A673 (cell line): Measurements from ENCODE around the gene SYN1. TPM values are rescaled to one million over a fixed set of nuclear protein-coding genes. Genes with fewer than 3 reads are reported as not detected.

Experiments used
- BruUV-seq: library from RNA; stranded (reverse); fragments of 400-500 nt; replicated peaks from 2 replicates; lab custom pipeline; 2021; lab: Mats Ljungman, UMichigan
- CTCF ChIA-PET: fragments of 300-600 bp; sonication (Branson Sonifier 250); formaldehyde crosslinking; loops from one replicate; lab custom pipeline; 2022; ENCODE audit warnings: antibody characterized with exemption; lab: Charles Lee
- POLR2A ChIA-PET: fragments of 300-600 bp; sonication (Branson Sonifier 250); formaldehyde crosslinking; loops from one replicate; lab custom pipeline; 2022; ENCODE audit warnings: antibody characterized with exemption; ENCODE audit not compliant: low non-redundant PET; lab: Charles Lee
- DNase-seq: peaks from one replicate; pipeline ENCODE4 v3.0.0-alpha.2; 2015; ENCODE audit warnings: low spot score
- H3K27ac ChIP-seq: fragments of 200-600 bp; sonication (generic); 2 replicates; pipeline ENCODE4 v1.5.1; 2016; ENCODE audit warnings: mixed run types, low read depth, mild to moderate bottlenecking, mixed read lengths, antibody characterized with exemption, low read length; ENCODE audit not compliant: poor library complexity, severe bottlenecking
- H3K27me3 ChIP-seq: fragments of 200-600 bp; sonication (generic); replicated peaks from 2 replicates; pipeline ENCODE4 v1.6.1; 2017; ENCODE audit warnings: mixed run types, low read depth, mild to moderate bottlenecking, mixed read lengths, antibody characterized with exemption, low read length; ENCODE audit not compliant: insufficient read depth, poor library complexity
- H3K36me3 ChIP-seq: fragments of 200-600 bp; sonication (generic); 2 replicates; pipeline ENCODE4 v1.6.1; 2016; ENCODE audit warnings: mixed run types, mild to moderate bottlenecking, mixed read lengths, antibody characterized with exemption, low read length; ENCODE audit not compliant: insufficient read depth, poor library complexity, severe bottlenecking
- H3K4me1 ChIP-seq: fragments of 200-600 bp; sonication (generic); 2 replicates; pipeline ENCODE4 v1.6.1; 2017; ENCODE audit warnings: mixed run types, mild to moderate bottlenecking, mixed read lengths, antibody characterized with exemption, low read length; ENCODE audit not compliant: insufficient read depth, poor library complexity, severe bottlenecking
- H3K4me3 ChIP-seq: fragments of 200-600 bp; sonication (generic); 2 replicates; pipeline ENCODE4 v1.5.1; 2016; ENCODE audit warnings: low read depth, mixed run types, mild to moderate bottlenecking, mixed read lengths, low read length; ENCODE audit not compliant: poor library complexity, severe bottlenecking
- H3K9me3 ChIP-seq: fragments of 200-600 bp; sonication (generic); 2 replicates; pipeline ENCODE4 v1.6.1; 2016; ENCODE audit warnings: mixed run types, low read depth, mild to moderate bottlenecking, mixed read lengths, antibody characterized with exemption, low read length; ENCODE audit not compliant: poor library complexity, severe bottlenecking
- EZH2 ChIP-seq: fragments of 200-600 bp; sonication (generic); IDR thresholded peaks from 2 replicates; pipeline ENCODE4 v1.6.1; 2017; ENCODE audit warnings: borderline replicate concordance, low read depth, mild to moderate bottlenecking, mixed read lengths, antibody characterized with exemption, low read length; ENCODE audit not compliant: poor library complexity, severe bottlenecking
- intact Hi-C: fragments of 100-400 bp; cut with micrococcal nuclease; formaldehyde crosslinking; loops from one replicate; pipeline ENCODE4 v1.10.0; 2022; ENCODE audit not compliant: unreplicated experiment
- total RNA-seq: library from RNA; stranded (reverse); gene quantifications from 2 replicates; pipeline ENCODE4 v1.2.3, GENCODE V29; 2021
- TF ChIP-seq, protein P1 (sequence below): fragments of 300-800, 200-600 bp; sonication (generic); conservative IDR thresholded peaks from 2 replicates; pipeline ENCODE4 v1.5.1; 2017; ENCODE audit warnings: low read depth, mild to moderate bottlenecking, antibody characterized with exemption, low read length, moderate library complexity, mixed read lengths

SYN1 gene
- total RNA-seq, 1 experiment from 2014 or later: 9.2 TPM

DNA sequence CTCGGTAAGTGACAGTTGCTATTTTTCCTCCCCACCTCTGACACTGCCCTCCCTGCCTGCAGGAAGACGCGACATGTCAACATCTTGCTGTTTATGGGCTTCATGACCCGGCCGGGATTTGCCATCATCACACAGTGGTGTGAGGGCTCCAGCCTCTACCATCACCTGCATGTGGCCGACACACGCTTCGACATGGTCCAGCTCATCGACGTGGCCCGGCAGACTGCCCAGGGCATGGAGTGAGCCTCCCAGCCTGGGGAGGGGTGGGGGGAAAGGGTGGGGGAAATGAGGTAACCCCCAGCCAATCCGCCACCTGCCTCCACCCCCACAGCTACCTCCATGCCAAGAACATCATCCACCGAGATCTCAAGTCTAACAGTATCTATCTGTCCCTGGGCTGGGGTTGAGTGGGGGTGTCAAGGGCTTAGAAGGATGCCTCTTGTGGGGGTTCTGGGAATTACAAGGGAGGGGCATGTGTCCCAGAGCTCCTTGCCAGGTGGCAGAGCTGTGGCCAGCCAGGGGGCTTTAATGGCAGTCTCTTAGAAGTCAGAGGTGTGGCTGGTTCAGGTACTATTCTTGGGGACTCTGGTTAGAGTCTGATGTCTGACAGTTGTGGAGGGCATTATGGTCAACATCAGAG lies 50.9 kb downstream of the SYN1 start:
- Histone ChIP-seq H3K36me3 (peaks cover 37% of the 10 kb centered on the region), H3K9me3 (no peaks in the 10 kb centered on the region), H3K27ac (no peak overlapping the region), H3K4me3 (no peak overlapping the region), H3K27me3 (no peaks in the 10 kb centered on the region), H3K4me1 (no peaks in the 10 kb centered on the region)
- DNase-seq: peak; percentile 55
- intact Hi-C loops: no loop called here
- no TSS peak for BruUV-seq
- ChIA-PET CTCF (no interaction called here), POLR2A (interaction anchor here (0.6 kb wide), 1 partner anchor 880 kb away, joined by 3 read pairs; no protein-coding TSS in a partner anchor)
- TF ChIP-seq, protein P1, sequence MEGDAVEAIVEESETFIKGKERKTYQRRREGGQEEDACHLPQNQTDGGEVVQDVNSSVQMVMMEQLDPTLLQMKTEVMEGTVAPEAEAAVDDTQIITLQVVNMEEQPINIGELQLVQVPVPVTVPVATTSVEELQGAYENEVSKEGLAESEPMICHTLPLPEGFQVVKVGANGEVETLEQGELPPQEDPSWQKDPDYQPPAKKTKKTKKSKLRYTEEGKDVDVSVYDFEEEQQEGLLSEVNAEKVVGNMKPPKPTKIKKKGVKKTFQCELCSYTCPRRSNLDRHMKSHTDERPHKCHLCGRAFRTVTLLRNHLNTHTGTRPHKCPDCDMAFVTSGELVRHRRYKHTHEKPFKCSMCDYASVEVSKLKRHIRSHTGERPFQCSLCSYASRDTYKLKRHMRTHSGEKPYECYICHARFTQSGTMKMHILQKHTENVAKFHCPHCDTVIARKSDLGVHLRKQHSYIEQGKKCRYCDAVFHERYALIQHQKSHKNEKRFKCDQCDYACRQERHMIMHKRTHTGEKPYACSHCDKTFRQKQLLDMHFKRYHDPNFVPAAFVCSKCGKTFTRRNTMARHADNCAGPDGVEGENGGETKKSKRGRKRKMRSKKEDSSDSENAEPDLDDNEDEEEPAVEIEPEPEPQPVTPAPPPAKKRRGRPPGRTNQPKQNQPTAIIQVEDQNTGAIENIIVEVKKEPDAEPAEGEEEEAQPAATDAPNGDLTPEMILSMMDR: peak; percentile 55
- TF ChIP-seq EZH2: no peak

DNA sequence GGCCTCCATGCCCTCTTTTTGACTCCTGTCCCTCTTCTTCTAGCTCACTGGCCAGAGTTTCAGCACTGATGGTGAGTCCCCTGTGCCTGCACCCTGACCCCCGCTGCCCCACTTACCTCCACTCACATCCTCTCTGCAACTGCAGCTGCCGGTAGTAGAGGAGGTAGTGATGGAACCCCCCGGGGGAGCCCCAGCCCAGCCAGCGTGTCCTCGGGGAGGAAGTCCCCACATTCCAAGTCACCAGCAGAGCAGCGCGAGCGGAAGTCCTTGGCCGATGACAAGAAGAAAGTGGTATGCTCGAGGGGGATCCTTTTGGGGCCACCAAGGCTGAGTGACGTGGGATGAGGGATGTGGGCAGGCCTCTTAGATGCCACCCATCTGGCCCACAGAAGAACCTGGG lies 52.8 kb downstream of the SYN1 start:
- Histone ChIP-seq H3K4me3 (no peak overlapping the region), H3K27ac (no peak overlapping the region), H3K4me1 (no peaks in the 10 kb centered on the region), H3K36me3 (peaks cover 48% of the 10 kb centered on the region), H3K9me3 (no peaks in the 10 kb centered on the region), H3K27me3 (no peaks in the 10 kb centered on the region)
- CTCF ChIA-PET: no interaction called here
- intact Hi-C loops: no loop called here
- TF ChIP-seq, protein P1: no peak
- no peak for TF ChIP-seq EZH2
- POLR2A ChIA-PET: no interaction called here
- no TSS peak for BruUV-seq
- no peak for DNase-seq

DNA sequence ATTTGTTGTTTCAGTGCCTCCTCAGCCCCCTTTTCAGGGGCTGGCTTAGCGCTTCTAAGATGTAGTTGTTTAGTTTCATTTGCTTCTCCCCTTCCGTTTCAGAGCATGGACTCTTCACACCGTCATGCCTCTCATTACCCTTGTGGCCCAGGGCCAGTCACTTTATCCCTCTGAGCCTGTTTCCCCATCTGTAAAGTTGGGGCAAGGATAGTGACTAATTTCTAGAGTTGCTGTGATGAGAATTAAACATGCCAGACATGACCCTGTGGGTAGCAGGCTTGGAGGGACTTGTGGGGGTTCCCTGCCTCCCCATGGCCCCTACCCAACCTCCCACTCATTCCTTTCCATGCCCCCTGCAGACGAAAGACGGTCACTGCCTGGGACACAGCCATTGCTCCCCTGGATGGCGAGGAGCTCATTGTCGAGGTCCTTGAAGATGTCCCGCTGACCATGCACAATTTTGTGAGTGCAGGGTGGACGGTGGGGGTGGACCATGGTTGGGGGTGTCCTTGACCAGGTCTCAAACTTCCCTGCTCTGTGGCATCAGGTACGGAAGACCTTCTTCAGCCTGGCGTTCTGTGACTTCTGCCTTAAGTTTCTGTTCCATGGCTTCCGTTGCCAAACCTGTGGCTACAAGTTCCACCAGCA lies 55.1 kb downstream of the SYN1 start:
- H3K36me3 ChIP-seq: peaks cover 42% of the 10 kb centered on the region
- no peak for DNase-seq
- H3K4me3 ChIP-seq: no peak overlapping the region
- H3K9me3 ChIP-seq: no peaks in the 10 kb centered on the region
- no peaks in the 10 kb centered on the region for H3K4me1 ChIP-seq
- BruUV-seq: no TSS peak
- ChIA-PET CTCF (no interaction called here), POLR2A (no interaction called here)
- H3K27ac ChIP-seq: no peak overlapping the region
- intact Hi-C loops: loop anchor here (5.0 kb wide), 2 partner anchors 78 to 463 kb away; no protein-coding TSS in a partner anchor
- no peak for TF ChIP-seq EZH2
- TF ChIP-seq, protein P1: 0 out of 2 replicates have a peak, but pooled peaks have one; percentile 9
- H3K27me3 ChIP-seq: no peaks in the 10 kb centered on the region
